ENCODE data around the gene HSPB9. TPM values are rescaled to one million over a fixed set of nuclear protein-coding genes. Genes with fewer than 3 reads are reported as not detected.
"Not testable (repeated sequence)": the region's sequence is repeated elsewhere in the genome, so short reads cannot be mapped to it uniquely, and the experiment has no call there.

The HSPB9 gene
- total and polyA plus RNA-seq, 2 donors from 2014 or later: 0.99 TPM; not detected in 1

- Histone ChIP-seq H3K9ac (ENCODE audit: low read length in 3 of 3) (peak overlapping the region in 1 of 3 donors; percentile 43), H3K27me3 (ENCODE audit: control insufficient read depth, insufficient read depth, low read length) (no peaks in the 10 kb centered on the region), H3K4me1 (ENCODE audit: control insufficient read depth in 2 of 3, insufficient read depth in 2 of 3, low read depth in 1 of 3, low read length in 3 of 3) (peaks cover 8 to 52% (median 47%) of the 10 kb centered on the region in 3 donors), H3K4me3 (ENCODE audit: low read length in 3 of 3) (no peak overlapping the region), H3K9me3 (ENCODE audit: control insufficient read depth in 2 of 3, insufficient read depth in 1 of 3, low read length in 3 of 3) (no peaks in the 10 kb centered on the region), H3K27ac (ENCODE audit: low read depth in 2 of 2, low read length in 2 of 2) (peak overlapping the region; percentile 1 to 51), H3K36me3 (ENCODE audit: control insufficient read depth in 2 of 3, insufficient read depth in 3 of 3, low read length in 3 of 3) (peaks cover 0 to 6% (median 0%) of the 10 kb centered on the region in 3 donors)
- intact Hi-C loops (cut with DNase I): no loop called here
- FAIRE-seq: no peak
- no peak for TF ChIP-seq CTCF (IDR thresholded peaks at IDR 0.05; ENCODE audit: borderline replicate concordance, extremely low read depth, insufficient read depth)
- DNase-seq: peak in 2 of 5 donors; percentile 48 to 64
These were observed 16.3 kb downstream of the HSPB9 start for GRCh38 chr17:42138749-42139492.

DNA sequence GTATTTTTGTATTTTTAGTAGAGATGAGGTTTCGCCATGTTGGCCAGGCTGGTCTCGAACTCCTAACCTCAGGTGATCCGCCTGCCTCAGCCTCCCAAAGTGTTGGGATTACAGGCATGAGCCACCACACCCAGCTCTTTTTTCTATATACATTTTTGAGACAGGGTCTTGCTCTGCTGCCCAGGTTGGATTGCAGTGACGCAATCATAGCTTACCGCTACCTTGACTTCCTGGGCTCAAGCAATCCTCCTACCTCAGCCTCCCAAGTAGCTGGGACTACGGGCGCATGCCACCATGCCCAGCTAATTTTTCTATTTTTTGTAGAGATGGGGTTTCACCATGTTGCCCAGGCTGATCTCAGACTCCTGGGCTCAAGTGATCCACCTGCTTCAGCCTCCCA is 18.1 kb downstream of the HSPB9 start:
- H3K9me3 ChIP-seq (ENCODE audit: control insufficient read depth in 2 of 3, insufficient read depth in 1 of 3, low read length in 3 of 3); FAIRE-seq; H3K36me3 ChIP-seq (ENCODE audit: control insufficient read depth in 2 of 3, insufficient read depth in 3 of 3, low read length in 3 of 3); intact Hi-C loops (cut with DNase I); DNase-seq; H3K4me3 ChIP-seq (ENCODE audit: low read length in 3 of 3); H3K9ac ChIP-seq (ENCODE audit: low read length in 3 of 3); H3K27me3 ChIP-seq (ENCODE audit: control insufficient read depth, insufficient read depth, low read length); H3K27ac ChIP-seq (ENCODE audit: low read depth in 2 of 2, low read length in 2 of 2): not testable (repeated sequence)
- peaks cover 5 to 39% (median 31%) of the 10 kb centered on the region in 3 donors for H3K4me1 ChIP-seq (ENCODE audit: control insufficient read depth in 2 of 3, insufficient read depth in 2 of 3, low read depth in 1 of 3, low read length in 3 of 3)

DNA sequence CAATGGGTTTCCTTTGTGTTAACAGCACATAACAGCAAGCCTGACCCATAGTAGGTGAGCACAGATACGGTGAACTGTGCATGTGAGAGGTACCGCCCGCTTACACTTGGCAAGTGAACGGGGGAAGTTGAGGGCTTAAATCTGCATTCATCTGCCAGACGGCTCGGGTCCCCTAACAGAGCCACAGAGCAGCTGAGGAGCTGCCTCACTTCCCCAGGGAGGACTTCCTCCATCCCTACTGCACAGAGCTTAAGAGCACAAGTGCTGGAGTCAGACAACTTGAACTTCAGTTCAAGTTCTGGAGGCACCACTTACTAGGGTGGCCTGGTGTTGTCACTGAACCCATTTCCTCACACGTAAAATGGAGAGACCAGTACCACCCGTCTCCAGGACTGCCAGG is 18.8 kb downstream of the HSPB9 start:
- Histone ChIP-seq H3K4me1 (ENCODE audit: control insufficient read depth in 2 of 3, insufficient read depth in 2 of 3, low read depth in 1 of 3, low read length in 3 of 3) (peaks cover 0 to 34% (median 24%) of the 10 kb centered on the region in 3 donors), H3K27me3 (ENCODE audit: control insufficient read depth, insufficient read depth, low read length) (no peaks in the 10 kb centered on the region), H3K9ac (ENCODE audit: low read length in 3 of 3) (no peak overlapping the region), H3K27ac (ENCODE audit: low read depth in 2 of 2, low read length in 2 of 2) (no peak overlapping the region), H3K9me3 (ENCODE audit: control insufficient read depth in 2 of 3, insufficient read depth in 1 of 3, low read length in 3 of 3) (no peaks in the 10 kb centered on the region), H3K36me3 (ENCODE audit: control insufficient read depth in 2 of 3, insufficient read depth in 3 of 3, low read length in 3 of 3) (peaks cover 0 to 6% (median 2%) of the 10 kb centered on the region in 3 donors), H3K4me3 (ENCODE audit: low read length in 3 of 3) (no peak overlapping the region)
- intact Hi-C loops (cut with DNase I): no loop called here
- FAIRE-seq (no peak), DNase-seq (no peak)
- TF ChIP-seq CTCF (IDR thresholded peaks at IDR 0.05; ENCODE audit: borderline replicate concordance, extremely low read depth, insufficient read depth): no peak

DNA sequence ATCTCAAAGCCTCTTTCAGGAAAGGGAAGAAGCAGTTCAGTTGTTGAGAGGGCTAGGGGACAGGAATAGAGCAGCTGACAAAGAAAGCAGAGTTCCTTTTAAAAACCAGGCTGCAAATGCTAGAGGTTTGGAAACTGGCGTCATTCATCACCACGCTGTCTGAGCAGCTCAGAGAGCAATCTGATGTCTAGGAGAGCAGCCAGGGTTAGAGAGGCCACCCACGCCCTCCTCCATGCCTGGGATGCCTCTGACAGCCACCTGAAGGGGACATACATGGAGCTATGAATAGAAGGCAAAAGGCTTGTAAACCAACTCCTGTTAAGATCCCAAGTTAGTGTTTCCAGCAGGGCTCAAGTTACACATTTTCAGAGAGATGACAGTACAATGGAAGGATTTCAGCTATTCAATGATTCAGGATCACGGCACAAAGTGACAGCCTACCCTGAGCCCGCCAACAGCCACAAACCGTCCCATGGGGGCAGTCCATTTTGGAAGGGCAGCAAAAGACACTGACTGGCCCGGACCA is 19.8 kb downstream of the HSPB9 start:
- H3K4me1 ChIP-seq (ENCODE audit: control insufficient read depth in 2 of 3, insufficient read depth in 2 of 3, low read depth in 1 of 3, low read length in 3 of 3): peaks cover 0 to 30% (median 20%) of the 10 kb centered on the region in 3 donors
- H3K9ac ChIP-seq (ENCODE audit: low read length in 3 of 3): no peak overlapping the region

DNA sequence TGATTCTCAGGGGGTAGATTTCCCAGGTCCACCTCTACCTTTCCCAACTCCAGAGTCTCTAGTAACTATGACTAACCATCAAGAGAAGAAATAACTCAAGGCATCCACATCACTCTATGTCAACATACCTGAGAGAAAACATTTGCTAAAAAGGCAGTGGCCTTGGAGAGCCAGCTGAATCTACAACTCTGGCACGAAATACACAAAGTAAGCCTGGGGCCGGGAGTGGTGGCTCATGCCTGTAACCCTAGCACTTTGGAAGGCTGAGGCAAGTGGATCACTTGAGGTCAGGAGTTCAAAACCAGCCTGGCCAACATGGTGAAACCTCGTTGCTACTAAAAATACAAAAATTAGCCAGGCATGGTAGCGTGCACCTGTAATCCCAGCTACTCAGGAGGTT is 20.5 kb downstream of the HSPB9 start:
- H3K36me3 ChIP-seq (ENCODE audit: control insufficient read depth in 2 of 3, insufficient read depth in 3 of 3, low read length in 3 of 3); H3K4me3 ChIP-seq (ENCODE audit: low read length in 3 of 3); H3K27me3 ChIP-seq (ENCODE audit: control insufficient read depth, insufficient read depth, low read length); H3K9me3 ChIP-seq (ENCODE audit: control insufficient read depth in 2 of 3, insufficient read depth in 1 of 3, low read length in 3 of 3); DNase-seq; intact Hi-C loops (cut with DNase I); FAIRE-seq; H3K9ac ChIP-seq (ENCODE audit: low read length in 3 of 3): not testable (repeated sequence)
- peaks cover 0 to 29% (median 17%) of the 10 kb centered on the region in 3 donors for H3K4me1 ChIP-seq (ENCODE audit: control insufficient read depth in 2 of 3, insufficient read depth in 2 of 3, low read depth in 1 of 3, low read length in 3 of 3)
- H3K27ac ChIP-seq (ENCODE audit: low read depth in 2 of 2, low read length in 2 of 2): peak overlapping the region in 1 of 2 donors; percentile 59

More for the DNA sequence above, 19.8 kb downstream of the HSPB9 start:
- intact Hi-C loops (cut with DNase I): no loop called here
- no peak overlapping the region for H3K4me3 ChIP-seq (ENCODE audit: low read length in 3 of 3)
- H3K27me3 ChIP-seq (ENCODE audit: control insufficient read depth, insufficient read depth, low read length): no peaks in the 10 kb centered on the region
- no peaks in the 10 kb centered on the region for H3K9me3 ChIP-seq (ENCODE audit: control insufficient read depth in 2 of 3, insufficient read depth in 1 of 3, low read length in 3 of 3)
- no peak for DNase-seq
- H3K27ac ChIP-seq (ENCODE audit: low read depth in 2 of 2, low read length in 2 of 2): peak overlapping the region in 1 of 2 donors; percentile 59
- FAIRE-seq: no peak
- H3K36me3 ChIP-seq (ENCODE audit: control insufficient read depth in 2 of 3, insufficient read depth in 3 of 3, low read length in 3 of 3): peaks cover 2 to 6% (median 2%) of the 10 kb centered on the region in 3 donors
- TF ChIP-seq CTCF (IDR thresholded peaks at IDR 0.05; ENCODE audit: borderline replicate concordance, extremely low read depth, insufficient read depth): no peak

Measured in kidney (tissue), 14 donors.